ENCODE measurements around the gene STXBP1.

DNA sequence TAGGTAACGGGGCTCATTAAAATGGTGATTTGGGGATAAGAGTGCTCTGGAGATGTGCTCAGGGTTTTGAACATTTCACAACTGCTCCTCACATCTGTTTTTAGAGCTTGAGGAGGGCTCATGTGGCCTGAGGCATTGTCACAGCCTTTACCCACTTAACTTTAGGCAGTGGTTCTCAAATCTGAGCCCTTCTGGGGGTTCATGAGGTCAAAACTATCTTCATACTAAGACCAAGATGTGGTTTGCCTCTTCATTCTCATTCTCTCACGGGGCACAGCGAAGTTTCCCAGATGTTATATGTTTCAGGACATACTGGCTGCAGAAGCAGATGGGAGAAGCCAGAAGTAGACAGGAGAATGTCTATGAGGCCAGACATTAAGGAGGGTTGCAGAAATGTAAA, 38.4 kb downstream of the STXBP1 start:
- TF ChIP-seq, protein P1, sequence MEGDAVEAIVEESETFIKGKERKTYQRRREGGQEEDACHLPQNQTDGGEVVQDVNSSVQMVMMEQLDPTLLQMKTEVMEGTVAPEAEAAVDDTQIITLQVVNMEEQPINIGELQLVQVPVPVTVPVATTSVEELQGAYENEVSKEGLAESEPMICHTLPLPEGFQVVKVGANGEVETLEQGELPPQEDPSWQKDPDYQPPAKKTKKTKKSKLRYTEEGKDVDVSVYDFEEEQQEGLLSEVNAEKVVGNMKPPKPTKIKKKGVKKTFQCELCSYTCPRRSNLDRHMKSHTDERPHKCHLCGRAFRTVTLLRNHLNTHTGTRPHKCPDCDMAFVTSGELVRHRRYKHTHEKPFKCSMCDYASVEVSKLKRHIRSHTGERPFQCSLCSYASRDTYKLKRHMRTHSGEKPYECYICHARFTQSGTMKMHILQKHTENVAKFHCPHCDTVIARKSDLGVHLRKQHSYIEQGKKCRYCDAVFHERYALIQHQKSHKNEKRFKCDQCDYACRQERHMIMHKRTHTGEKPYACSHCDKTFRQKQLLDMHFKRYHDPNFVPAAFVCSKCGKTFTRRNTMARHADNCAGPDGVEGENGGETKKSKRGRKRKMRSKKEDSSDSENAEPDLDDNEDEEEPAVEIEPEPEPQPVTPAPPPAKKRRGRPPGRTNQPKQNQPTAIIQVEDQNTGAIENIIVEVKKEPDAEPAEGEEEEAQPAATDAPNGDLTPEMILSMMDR (conservative IDR thresholded peaks at IDR 0.05; ENCODE audit: low read depth, low read length), result no peak
- TF ChIP-seq EZH2 (IDR thresholded peaks at IDR 0.05; ENCODE audit: borderline replicate concordance, low read depth, low read length, poor library complexity, severe bottlenecking), result no peak
